Brain pericyte (primary cell): ENCODE data around the gene TFAP2E.
"Not testable (repeated sequence)": the region's sequence is repeated elsewhere in the genome, so short reads cannot be mapped to it uniquely, and the experiment has no call there.

Source experiments
- DNase-seq: peaks from one replicate; pipeline ENCODE4 v3.0.0-alpha.2; 2012; ENCODE audit warnings: low read depth, low spot score

The TFAP2E gene

DNA sequence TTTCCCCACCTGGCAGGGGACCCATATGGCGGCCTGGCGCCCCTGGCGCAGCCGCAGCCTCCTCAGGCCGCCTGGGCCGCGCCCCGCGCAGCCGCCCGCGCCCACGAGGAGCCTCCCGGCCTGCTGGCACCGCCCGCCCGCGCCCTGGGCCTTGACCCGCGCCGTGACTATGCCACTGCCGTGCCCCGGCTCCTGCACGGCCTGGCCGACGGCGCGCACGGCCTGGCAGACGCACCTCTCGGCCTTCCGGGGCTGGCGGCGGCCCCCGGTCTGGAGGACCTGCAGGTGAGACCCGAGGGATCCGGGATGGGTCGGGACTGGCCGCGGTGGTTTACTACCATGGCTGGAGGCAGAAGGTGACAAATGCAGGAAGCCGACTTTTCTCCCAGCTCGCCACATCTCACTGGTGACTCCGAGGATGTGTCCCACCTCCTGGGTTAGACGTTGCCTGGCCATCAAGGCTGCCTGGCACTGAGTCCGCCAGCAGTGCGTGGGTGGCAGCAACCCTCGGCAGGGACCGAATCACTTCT, 1.1 kb downstream of the TFAP2E start:
- DNase-seq = no peak

DNA sequence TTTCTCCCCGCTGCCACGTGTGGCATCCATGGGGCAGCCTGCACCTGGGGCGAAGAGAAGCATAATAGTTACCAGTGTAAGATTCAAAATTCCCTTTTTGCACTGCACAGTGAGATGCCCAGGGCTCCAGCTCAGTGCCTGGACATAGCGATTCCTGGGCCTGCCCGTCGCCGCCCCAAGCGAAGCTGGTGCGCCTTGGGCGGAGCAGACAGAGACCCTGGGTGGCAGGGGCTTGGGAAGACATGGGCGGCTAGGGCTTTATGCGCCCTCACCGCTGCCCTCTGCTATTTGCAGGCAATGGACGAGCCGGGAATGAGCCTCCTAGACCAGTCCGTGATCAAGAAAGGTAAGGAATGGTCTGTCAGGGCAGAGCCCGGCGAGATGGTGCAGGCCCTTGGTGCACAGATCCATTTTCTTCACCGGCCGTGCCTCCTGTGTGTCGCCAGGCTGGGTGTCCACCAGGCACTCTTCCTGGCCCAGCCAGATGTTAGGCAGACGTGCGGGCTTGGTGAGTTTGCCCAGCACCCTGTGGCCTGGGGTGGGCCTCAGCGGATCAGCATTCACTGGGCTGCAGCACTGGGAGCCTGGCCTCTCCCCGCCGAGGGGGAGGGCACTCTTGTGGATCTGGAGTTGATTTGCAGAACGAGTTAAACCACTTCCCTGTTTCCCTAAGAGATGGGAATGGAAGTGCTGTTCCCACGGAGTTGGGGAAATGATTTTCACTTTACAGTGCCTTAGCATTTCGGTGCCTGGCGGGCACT, 1.7 kb downstream of the TFAP2E start:
- no peak for DNase-seq

DNA sequence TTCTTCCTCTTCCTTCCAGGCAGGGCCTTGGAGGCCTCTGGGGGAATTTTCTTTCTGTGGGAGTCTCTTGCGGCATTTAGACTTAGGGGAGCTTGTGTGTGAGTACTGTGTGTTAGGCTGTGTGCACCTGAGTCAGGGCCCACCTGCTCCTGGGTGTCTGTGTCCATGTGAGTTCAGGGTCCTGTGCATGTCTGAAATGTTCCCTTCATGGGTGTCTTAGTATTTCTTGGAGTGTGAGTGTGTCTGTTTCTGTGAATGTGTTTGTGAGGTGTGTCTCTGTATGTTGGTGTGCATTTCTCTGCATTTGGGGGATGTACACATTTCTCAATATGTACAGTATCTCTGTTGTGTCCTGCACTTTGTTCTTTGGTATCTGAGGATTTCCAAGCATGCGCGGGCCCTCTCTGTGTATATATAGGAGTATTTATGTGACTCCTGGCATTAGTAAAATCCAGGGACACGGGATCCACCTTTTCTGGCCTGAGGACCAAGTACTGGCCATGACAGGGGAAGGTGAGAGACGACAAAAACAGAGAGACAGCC, 2.4 kb downstream of the TFAP2E start:
- no peak for DNase-seq

DNA sequence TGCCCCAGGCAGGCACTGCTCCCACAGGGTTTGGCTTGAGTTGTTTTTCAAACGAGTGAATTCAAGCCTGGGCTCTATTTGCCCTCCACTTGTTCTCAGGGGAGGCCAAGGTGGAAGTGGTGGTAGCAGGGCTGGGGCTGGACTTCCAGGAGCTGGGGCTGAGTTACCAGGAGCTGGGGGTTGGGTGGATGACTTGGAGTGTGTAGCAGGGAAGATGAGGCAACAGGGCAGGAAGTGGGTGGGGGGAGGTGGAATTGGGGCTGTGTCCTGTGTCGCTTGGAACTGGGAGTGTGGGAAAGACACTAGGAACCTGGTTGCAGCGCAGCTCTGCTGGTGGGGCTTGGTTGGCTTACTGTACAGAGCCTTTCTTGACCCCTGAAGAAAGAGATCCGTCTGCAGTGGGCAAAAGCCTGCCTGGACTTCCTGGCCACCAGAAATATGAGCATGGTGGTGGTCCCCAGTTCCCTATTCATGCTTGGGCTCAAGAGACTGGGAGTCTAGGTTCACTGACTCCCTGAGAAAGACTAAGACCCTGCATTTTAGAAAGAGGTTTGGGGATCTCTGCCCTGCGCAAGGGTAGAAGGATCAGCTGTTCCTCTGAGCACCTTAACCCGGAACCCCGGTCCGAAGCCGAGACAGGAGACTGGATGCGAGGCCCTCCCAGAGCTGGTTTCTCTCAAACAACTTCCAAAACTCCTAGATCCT, 3.1 kb downstream of the TFAP2E start:
- no peak for DNase-seq

DNA sequence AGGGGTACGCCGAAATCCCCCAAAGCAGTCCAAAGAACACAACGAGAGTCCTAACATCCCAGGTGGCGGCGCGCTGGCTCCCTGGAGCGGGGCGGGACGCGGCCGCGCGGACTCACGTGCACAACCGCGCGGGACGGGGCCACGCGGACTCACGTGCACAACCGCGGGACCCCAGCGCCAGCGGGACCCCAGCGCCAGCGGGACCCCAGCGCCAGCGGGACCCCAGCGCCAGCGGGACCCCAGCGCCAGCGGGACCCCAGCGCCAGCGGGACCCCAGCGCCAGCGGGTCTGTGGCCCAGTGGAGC, 3.6 kb downstream of the TFAP2E start:
- not testable (repeated sequence) for DNase-seq

DNA sequence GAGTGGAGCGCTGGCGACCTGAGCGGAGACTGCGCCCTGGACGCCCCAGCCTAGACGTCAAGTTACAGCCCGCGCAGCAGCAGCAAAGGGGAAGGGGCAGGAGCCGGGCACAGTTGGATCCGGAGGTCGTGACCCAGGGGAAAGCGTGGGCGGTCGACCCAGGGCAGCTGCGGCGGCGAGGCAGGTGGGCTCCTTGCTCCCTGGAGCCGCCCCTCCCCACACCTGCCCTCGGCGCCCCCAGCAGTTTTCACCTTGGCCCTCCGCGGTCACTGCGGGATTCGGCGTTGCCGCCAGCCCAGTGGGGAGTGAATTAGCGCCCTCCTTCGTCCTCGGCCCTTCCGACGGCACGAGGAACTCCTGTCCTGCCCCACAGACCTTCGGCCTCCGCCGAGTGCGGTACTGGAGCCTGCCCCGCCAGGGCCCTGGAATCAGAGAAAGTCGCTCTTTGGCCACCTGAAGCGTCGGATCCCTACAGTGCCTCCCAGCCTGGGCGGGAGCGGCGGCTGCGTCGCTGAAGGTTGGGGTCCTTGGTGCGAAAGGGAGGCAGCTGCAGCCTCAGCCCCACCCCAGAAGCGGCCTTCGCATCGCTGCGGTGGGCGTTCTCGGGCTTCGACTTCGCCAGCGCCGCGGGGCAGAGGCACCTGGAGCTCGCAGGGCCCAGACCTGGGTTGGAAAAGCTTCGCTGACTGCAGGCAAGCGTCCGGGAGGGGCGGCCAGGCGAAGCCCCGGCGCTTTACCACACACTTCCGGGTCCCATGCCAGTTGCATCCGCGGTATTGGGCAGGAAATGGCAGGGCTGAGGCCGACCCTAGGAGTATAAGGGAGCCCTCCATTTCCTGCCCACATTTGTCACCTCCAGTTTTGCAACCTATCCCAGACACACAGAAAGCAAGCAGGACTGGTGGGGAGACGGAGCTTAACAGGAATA, 4.2 kb downstream of the TFAP2E start:
- DNase-seq = no peak

DNA sequence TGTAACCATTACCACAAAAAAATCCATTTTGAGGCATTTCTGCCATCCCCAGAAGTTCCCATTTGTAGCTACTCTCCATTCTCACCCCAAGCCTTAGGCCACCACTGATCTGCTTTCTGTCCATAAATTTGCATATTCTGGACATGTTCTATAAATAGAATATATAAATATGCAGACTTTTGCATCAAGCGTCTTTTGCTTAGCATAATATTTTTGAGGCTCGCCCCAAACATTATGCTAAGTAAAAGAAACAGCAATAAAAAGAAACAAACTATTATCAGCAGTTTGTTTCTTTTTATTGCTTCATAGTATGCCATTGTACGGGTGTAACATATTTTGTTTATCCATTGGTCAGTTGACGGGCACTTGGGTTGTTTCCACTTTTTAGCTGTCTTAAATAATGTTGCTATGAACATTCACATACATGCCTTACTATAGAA, 7.9 kb downstream of the TFAP2E start:
- no peak for DNase-seq

DNA sequence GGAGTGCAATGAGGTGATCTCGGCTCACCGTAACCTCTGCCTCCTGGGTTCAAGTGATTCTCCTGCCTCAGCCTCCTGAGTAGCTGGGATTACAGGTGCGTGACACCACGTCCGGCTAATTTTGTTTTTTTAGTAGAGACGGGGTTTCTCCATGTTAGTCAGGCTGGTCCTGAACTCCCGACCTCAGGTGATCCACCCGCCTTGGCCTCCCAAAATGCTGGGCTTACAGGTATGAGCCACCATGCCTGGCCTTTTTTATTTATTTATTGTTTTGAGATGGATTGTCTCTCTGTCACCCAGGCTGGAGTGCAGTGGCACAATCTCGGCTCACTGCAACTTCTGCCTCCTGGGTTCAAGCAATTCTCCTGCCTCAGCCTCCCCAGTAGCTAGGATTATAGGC, 8.5 kb downstream of the TFAP2E start:
- not testable (repeated sequence) for DNase-seq

DNA sequence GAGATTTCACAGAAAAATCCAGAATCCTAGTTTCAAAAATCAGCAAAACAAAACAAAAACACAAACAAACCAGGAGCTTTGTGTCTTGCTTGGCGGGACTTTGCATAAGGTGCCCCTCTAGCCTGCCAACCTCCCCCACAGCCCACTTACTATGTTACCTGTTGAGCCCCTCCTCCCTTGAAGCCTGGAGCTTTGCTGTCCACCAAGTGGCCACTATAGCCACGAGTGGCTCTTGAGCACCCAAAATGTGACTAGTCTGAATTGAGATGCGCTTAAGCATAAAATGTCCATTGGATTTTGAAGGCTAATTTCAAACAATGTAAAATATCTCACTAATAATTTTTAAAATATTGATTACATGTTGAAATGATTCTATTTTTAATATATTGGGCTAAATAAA, 12.2 kb downstream of the TFAP2E start:
- no peak for DNase-seq

DNA sequence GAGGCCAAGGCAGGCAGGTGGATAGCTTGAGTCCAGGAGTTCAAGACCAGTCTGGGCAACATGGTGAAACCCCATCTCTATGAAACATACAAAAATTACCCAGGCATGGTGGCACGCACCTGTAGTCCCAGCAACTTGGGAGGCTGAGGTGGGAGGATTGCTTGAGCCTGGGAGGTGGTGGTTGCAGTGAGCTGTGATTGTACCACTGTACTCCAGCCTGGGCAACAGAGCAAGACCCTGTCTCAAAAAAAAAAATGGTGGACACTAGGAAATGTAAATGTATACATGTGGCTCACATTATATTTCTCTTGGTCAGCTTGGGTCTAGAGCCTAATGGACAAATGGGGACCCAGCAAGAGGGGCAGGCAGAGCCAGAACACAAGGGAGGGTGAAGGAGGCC, 12.7 kb downstream of the TFAP2E start:
- not testable (repeated sequence) for DNase-seq

DNA sequence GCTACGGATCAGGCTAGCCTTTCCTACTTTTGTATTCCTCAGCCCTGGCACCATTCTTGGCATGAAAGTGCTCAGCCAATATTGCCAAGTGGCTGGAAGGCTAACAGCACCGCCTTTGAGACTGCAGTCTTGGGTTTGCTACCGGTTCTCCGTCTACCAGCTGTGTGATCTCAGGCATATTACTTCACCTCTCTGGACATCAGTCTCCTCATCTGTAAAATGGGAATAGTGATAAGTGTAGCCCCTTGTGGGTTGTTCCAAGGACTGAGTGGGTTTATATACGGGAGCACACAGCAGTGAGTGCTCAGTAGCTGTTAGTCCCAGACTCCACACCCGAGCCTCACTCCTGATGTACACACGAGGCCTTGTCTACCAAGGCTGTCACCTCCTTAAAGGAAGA, 13.7 kb downstream of the TFAP2E start:
- DNase-seq = no peak

DNA sequence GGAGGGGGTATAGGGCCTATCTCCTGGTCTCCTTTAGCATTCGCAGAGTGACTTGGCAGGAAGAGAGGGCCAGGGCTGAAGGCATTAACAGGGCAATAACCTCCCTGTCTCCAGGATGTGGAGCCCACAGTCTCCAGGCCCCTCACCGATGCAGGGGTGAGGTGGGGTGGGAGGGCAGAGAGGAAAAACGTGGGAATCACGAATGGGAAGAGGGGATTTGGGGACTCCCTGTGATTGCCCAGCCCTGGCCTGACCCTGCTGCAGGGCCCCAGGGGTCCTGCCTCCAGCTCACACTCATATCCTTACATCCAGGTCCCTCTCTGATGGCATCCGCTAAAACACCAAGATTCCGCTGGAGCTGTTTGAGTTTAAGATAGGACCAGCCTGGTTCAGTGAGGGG, 14.6 kb downstream of the TFAP2E start:
- DNase-seq = no peak

DNA sequence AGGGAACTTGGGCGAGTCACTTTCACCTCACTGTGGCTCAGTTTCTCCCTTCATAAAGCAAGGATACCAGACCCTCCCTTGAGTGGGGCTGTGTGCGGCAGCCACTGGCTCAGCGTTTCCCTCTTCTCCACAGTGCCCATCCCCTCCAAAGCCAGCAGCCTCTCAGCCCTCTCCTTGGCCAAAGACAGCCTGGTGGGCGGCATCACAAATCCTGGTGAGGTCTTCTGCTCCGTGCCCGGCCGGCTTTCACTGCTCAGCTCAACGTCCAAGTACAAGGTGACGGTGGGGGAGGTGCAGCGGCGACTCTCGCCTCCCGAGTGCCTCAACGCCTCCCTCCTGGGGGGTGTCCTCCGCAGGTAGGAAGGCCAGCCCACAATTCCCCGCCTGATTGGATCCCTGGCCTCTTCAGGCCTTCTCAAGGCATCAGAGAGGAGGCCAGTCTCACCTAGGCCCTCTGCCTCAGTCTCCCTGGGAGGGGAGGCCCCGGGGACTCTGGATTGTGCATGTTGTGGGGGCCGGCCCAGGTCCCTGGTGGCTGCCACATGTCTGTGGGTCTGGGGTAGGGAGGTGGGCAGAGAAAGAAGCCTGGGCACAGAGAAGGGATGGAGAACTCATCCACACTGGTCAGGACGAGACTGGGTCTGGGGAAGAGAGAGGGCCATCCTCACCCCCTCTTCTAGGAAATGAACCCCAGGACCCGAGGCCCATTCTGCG, 15.2 kb downstream of the TFAP2E start:
- no peak for DNase-seq

DNA sequence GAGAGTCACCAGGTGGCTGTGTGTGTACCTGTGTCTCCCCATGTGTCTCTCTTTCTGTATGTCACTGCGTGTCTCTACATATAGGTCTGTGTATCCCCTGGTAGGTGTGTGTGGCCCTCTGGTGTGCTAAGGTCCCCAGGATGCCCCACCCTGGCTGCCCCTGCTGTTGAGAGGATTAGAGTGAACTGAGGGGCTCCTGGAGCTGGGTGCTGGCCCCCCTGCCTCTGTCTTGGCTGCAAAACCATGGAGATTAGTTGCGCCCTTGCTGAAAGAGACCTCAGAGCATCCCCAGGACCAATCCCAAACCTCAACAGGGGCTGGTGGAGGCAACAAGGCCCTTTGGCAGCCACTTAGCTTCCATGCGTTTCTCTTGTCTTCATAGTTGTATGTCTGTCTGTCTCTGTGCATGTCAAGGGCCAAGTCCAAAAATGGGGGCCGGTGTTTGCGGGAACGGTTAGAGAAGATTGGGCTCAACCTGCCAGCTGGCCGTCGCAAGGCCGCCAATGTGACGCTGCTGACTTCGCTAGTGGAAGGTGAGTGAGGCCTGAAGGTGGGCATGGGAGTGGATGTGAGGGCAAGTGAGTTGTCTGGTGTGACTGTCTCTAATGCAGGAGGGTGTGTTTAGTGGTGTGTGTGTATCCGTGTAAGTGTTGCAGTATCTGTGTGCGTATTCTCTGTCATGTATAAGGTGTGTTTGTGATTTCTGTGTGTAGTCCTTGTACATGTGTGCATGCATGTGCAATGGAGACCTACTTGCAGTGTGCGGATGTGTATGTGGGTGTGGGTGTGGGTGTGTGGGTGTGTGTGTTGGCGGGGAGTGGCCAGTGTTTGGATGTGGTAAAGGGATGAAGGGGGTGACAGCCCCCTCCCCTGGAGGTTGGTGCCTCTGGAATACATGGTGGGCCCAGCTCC, 16.7 kb downstream of the TFAP2E start:
- no peak for DNase-seq

DNA sequence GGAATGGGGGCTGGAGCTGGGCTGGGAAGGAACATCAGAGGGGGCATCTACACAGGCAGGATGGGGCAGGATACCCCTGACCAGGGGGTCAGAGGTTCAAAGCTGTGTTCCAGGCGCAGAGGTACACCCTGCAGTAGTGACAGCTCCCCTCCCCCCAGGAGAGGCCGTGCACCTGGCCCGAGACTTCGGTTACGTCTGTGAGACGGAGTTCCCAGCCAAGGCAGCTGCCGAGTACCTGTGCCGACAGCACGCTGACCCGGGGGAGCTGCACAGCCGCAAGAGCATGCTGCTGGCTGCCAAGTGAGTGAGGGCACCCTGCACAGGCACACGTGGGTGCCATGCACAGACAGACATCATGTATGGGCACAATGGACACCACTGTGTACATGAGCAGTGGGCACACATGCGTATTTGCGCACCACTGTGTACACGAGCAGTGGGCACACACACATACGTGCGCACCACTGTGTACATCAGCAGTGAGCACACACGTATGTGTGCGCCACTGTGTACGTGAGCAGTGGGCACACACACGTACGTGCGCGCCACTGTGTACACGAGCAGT, 17.4 kb downstream of the TFAP2E start:
- no peak for DNase-seq

DNA sequence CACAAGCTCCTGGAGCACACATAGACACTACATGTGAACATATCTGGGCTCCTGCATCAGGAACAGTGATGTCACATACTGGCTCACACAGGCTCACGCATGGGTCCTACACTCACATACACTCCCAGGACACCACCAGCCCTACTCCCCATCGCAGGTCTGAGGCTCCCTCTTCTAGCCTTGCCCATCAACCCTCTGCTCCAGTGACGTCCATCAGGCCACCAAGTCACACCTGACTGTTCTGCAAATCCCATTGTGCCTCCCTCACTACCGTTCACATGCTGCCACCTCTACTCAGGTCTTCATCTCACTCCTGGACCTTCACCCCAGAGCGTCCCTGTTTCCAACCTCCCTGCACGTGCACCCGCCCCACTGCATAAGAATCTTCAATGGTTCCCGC, 18.1 kb downstream of the TFAP2E start:
- no peak for DNase-seq

DNA sequence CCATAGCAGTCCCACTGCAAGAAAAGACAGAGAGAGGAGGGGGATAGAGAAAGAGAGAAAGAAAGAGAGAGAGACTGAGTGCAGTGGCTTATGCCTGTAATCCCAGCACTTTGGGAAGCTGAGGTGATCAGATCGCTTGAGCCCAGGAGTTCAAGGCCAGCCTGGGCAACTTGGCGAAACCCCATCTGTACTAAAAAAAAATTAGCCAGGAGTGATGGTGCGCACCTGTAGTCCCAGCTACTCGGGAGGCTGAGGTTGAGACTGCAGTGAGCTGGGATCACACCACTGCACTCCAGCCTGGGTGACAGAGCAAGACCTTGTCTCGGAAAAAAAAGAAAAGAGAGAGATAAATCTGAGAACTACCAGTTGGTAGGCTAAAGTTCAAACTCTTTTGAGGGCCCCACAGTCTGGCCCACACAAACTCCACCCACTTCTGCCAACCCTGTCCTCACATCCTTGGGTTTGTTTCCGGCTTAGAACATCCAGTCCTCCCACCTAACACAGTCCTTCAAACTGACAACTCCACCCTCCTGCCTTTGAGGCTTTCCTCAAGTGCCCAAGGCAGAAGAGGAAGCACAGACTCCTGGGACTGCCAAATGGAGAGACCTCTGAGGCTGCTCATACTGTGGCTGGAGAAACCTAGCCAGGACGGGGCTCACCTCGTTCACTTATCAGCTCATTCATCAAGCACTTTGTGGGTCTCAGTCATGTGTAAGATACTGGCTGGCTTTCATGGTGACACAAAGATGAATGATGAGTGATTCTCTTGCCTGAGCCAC, 20.1 kb downstream of the TFAP2E start:
- DNase-seq = no peak

DNA sequence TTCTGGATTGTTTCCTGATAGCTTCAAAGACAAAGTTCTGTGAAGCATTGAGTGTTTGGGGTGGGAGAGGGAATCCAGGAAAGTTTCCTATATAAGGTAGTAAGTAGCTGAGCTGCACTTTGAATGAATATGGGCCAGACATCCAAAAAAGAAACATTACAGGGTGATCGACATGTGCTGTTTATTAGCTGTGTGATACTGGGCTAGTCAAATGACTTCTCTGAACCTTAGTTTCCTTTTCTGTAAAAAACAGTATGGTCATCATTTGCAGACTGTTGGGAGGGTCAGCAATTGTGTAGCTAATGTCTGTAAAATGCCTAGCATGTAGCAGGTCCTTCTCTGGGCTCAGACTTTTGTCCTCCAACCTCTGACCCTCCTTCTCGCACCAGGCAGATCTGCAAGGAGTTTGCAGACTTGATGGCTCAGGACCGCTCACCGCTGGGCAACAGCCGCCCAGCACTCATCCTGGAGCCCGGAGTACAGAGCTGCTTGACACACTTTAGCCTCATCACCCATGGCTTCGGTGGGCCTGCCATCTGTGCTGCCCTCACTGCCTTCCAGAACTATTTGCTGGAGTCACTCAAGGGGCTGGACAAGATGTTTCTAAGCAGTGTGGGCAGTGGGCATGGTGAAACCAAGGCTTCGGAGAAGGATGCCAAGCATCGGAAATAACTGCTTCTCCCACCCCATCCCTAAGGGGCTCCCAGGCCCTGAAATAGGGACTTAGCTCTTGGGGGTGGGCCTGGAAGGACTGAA, 21.1 kb downstream of the TFAP2E start:
- no peak for DNase-seq
